Lower leg skin (tissue), 3 donors: ENCODE results near the gene FNBP1L.

Experiments
- POLR2A ChIP-seq, 2 donors: fragments of 450-650 bp; IDR thresholded peaks; one replicate each; pipeline ENCODE4 v1.6.1; 2016 to 2017; ENCODE audit warnings: antibody characterized with exemption in 2 of 2, mild to moderate bottlenecking in 1 of 2, moderate library complexity in 1 of 2
- TF ChIP-seq, protein P1 (sequence below), 3 donors: fragments of 450-650 bp; IDR thresholded peaks; one replicate each; pipeline ENCODE4 v1.5.1; 2016; ENCODE audit warnings: antibody characterized with exemption in 3 of 3, mild to moderate bottlenecking in 3 of 3, moderate library complexity in 2 of 3

DNA sequence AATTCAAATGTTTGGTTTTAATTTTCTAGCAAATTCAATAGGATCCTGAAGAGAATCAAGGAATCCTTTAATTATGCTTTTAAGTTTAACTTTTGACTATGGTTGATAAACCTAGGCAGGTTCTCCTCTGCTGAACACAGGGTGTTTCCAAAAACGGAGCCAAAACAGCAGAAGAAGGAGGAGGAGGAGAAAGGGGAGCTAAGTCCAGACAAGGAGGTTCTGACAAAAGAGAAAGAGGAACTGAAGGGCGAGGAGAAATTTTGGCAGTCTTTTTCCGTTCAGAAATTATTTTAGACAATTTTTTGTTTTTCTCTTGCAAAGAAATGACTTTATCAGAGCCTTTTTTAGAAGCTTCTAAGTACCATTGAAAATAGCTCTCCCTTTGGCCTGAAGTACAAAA, 33.2 kb upstream of the FNBP1L start:
- TF ChIP-seq, protein P1, sequence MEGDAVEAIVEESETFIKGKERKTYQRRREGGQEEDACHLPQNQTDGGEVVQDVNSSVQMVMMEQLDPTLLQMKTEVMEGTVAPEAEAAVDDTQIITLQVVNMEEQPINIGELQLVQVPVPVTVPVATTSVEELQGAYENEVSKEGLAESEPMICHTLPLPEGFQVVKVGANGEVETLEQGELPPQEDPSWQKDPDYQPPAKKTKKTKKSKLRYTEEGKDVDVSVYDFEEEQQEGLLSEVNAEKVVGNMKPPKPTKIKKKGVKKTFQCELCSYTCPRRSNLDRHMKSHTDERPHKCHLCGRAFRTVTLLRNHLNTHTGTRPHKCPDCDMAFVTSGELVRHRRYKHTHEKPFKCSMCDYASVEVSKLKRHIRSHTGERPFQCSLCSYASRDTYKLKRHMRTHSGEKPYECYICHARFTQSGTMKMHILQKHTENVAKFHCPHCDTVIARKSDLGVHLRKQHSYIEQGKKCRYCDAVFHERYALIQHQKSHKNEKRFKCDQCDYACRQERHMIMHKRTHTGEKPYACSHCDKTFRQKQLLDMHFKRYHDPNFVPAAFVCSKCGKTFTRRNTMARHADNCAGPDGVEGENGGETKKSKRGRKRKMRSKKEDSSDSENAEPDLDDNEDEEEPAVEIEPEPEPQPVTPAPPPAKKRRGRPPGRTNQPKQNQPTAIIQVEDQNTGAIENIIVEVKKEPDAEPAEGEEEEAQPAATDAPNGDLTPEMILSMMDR (IDR thresholded peaks at IDR 0.05) = no peak
- TF ChIP-seq POLR2A (IDR thresholded peaks at IDR 0.05) = no peak
